ENCODE measurements around the gene ARHGAP10. TPM values are rescaled to one million over a fixed set of nuclear protein-coding genes. Genes with fewer than 3 reads are reported as not detected.

The ARHGAP10 gene
- total RNA-seq, 2 experiments from 2014 or later = 0.11 TPM; not detected in 1

DNA sequence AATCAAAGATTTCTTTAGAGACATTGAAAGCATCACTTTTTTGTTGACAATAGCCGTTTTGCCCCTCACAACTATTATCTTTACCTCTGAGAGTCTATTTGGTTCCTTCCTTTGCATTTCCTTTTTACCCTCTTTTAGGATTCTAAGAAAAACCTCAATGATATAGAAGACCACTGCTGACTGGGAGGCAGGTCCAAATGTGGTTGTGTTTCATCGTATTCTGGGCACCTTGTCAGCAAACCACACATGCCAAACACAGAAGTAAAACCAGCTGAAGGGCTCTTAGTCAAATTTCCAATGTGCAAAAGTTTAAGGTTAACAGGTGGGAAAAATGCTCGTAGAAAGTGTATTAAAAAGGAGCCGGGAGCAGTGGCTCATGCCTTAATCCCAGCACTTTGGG is 42.8 kb upstream of the ARHGAP10 start:
- TF ChIP-seq CTCF (conservative IDR thresholded peaks at IDR 0.05; ENCODE audit: low read length) = no peak
- TF ChIP-seq EZH2phosphoT487 (IDR thresholded peaks at IDR 0.05; ENCODE audit: borderline replicate concordance, low read depth, low read length) = no peak
- Histone ChIP-seq H3K36me3 (ENCODE audit: insufficient read depth, low read length) (no peaks in the 10 kb centered on the region), H3K27ac (ENCODE audit: low read depth, low read length, poor library complexity, severe bottlenecking) (no peak overlapping the region), H3K4me3 (ENCODE audit: low read depth, low read length, poor library complexity, severe bottlenecking) (no peak overlapping the region), H3K79me2 (ENCODE audit: insufficient read depth, low read depth, low read length) (no peaks in the 10 kb centered on the region), H3K4me1 (ENCODE audit: insufficient read depth, low read length, poor library complexity, severe bottlenecking) (peaks cover 6% of the 10 kb centered on the region), H2AFZ (ENCODE audit: low read length) (no peak overlapping the region), H3K9me2 (ENCODE audit: insufficient read depth, low read length) (no peaks in the 10 kb centered on the region), H4K20me1 (ENCODE audit: insufficient read depth, low read length) (no peaks in the 10 kb centered on the region), H3K4me2 (ENCODE audit: low read length) (no peak overlapping the region), H3K9me3 (ENCODE audit: low read length) (no peaks in the 10 kb centered on the region)
- no peak for DNase-seq (ENCODE audit: low spot score)
- no TSS peak for BruUV-seq (replicated peaks)
- intact Hi-C loops (cut with micrococcal nuclease; ENCODE audit: unreplicated experiment) = no loop called here
- POLR2A ChIA-PET = interaction anchor here (1.1 to 1.6 kb wide), 2 partner anchors 10 to 15 kb away, joined by 3 read pairs; no protein-coding TSS in a partner anchor
- CTCF ChIA-PET (ENCODE audit: unreplicated experiment) = no interaction called here

DNA sequence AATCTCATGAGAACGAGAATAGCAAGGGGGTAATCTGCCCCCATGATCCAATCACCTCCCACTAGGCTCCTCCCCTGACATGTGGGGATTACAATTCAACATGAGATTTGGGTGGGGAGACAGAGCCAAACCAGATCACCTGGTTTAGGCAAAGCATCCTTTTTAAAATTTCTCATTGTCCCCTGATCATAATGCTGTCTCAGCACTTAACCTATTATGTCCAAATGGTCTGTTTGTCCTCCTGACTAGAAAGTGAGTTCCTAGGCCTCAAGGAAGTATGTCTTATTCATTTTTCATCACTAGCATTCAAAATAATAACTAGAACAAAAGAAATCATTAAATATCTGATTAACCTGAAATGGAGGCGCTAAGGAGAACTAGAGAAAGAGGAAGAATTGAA is 40.1 kb upstream of the ARHGAP10 start:
- no peaks in the 10 kb centered on the region for H3K79me2 ChIP-seq (ENCODE audit: insufficient read depth, low read depth, low read length)
- no TSS peak for BruUV-seq (replicated peaks)
- intact Hi-C loops (cut with micrococcal nuclease; ENCODE audit: unreplicated experiment) = no loop called here
- no peak for DNase-seq (ENCODE audit: low spot score)
- no peaks in the 10 kb centered on the region for H3K36me3 ChIP-seq (ENCODE audit: insufficient read depth, low read length)
- no peaks in the 10 kb centered on the region for H4K20me1 ChIP-seq (ENCODE audit: insufficient read depth, low read length)
- no peaks in the 10 kb centered on the region for H3K9me3 ChIP-seq (ENCODE audit: low read length)
- H2AFZ ChIP-seq (ENCODE audit: low read length) = no peak overlapping the region
- ChIA-PET POLR2A (interaction anchor here (0.7 kb wide), 1 partner anchor 37 kb away, joined by 4 read pairs; no protein-coding TSS in a partner anchor), CTCF (ENCODE audit: unreplicated experiment) (no interaction called here)
- no peak overlapping the region for H3K4me2 ChIP-seq (ENCODE audit: low read length)
- H3K9me2 ChIP-seq (ENCODE audit: insufficient read depth, low read length) = no peaks in the 10 kb centered on the region
- no peak overlapping the region for H3K27ac ChIP-seq (ENCODE audit: low read depth, low read length, poor library complexity, severe bottlenecking)
- TF ChIP-seq EZH2phosphoT487 (IDR thresholded peaks at IDR 0.05; ENCODE audit: borderline replicate concordance, low read depth, low read length) = no peak
- H3K4me1 ChIP-seq (ENCODE audit: insufficient read depth, low read length, poor library complexity, severe bottlenecking) = no peaks in the 10 kb centered on the region
- no peak overlapping the region for H3K4me3 ChIP-seq (ENCODE audit: low read depth, low read length, poor library complexity, severe bottlenecking)

DNA sequence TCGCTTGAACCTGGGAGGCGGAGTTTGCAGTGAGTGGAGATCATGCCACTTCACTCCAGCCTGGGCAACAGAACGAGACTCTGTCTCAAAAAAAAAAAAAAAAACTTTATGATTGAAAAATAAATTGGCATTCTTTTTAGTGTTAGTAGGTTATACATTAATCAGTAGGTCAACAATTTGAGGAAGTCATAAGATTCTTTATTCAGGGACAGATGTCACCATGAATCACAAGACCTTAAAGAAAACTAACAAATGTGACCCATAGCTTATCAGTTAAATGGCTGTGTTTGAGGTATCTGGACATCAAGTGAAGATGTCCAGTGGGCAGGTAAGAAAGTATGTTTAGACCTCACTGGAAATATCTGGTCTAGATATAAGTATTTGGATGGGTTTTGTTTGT is 38.7 kb upstream of the ARHGAP10 start:
- no TSS peak for BruUV-seq (replicated peaks)
- Histone ChIP-seq H2AFZ (ENCODE audit: low read length) (no peak overlapping the region), H4K20me1 (ENCODE audit: insufficient read depth, low read length) (no peaks in the 10 kb centered on the region), H3K79me2 (ENCODE audit: insufficient read depth, low read depth, low read length) (no peaks in the 10 kb centered on the region), H3K27ac (ENCODE audit: low read depth, low read length, poor library complexity, severe bottlenecking) (no peak overlapping the region), H3K4me1 (ENCODE audit: insufficient read depth, low read length, poor library complexity, severe bottlenecking) (no peaks in the 10 kb centered on the region), H3K4me2 (ENCODE audit: low read length) (no peak overlapping the region), H3K9me2 (ENCODE audit: insufficient read depth, low read length) (no peaks in the 10 kb centered on the region), H3K36me3 (ENCODE audit: insufficient read depth, low read length) (no peaks in the 10 kb centered on the region), H3K9me3 (ENCODE audit: low read length) (no peaks in the 10 kb centered on the region), H3K4me3 (ENCODE audit: low read depth, low read length, poor library complexity, severe bottlenecking) (no peak overlapping the region)
- ChIA-PET POLR2A (interaction anchor here (0.7 kb wide), 2 partner anchors 124 to 1815 kb away, joined by 3 to 5 read pairs; no protein-coding TSS in a partner anchor), CTCF (ENCODE audit: unreplicated experiment) (no interaction called here)
- TF ChIP-seq CTCF (conservative IDR thresholded peaks at IDR 0.05; ENCODE audit: low read length) (no peak), EZH2phosphoT487 (IDR thresholded peaks at IDR 0.05; ENCODE audit: borderline replicate concordance, low read depth, low read length) (no peak)
- DNase-seq (ENCODE audit: low spot score) = no peak
- intact Hi-C loops (cut with micrococcal nuclease; ENCODE audit: unreplicated experiment) = no loop called here
